ENCODE measurements around the gene CBFA2T3.

CBFA2T3 gene

GRCh38 chr16:88830783-88831182 is 146.2 kb downstream of the CBFA2T3 start:
- DNase-seq: no peak

- DNase-seq: no peak
These were observed 146.7 kb downstream of the CBFA2T3 start for GRCh38 chr16:88830258-88830657.

GRCh38 chr16:88828711-88829110 is 148.3 kb downstream of the CBFA2T3 start:
- no peak for DNase-seq

- no peak for DNase-seq
These were observed 149.3 kb downstream of the CBFA2T3 start for GRCh38 chr16:88827727-88828126.

GRCh38 chr16:88826070-88826840 is 150.8 kb downstream of the CBFA2T3 start:
- DNase-seq: no peak

GRCh38 chr16:88825146-88825545 is 151.9 kb downstream of the CBFA2T3 start:
- DNase-seq: no peak
